Right atrium auricular region (tissue), 2 donors: Measurements from ENCODE around the gene NDEL1. TPM values are rescaled to one million over a fixed set of nuclear protein-coding genes. Genes with fewer than 3 reads are reported as not detected.

Experiments
- DNase-seq: peaks from one replicate; pipeline ENCODE4 v3.0.0-alpha.2; 2019; ENCODE audit warnings: low spot score
- H3K27ac ChIP-seq, 2 donors: fragments of 200-600 bp; sonication (generic); 1 replicate in 1 of 2; 2 replicates in 1 of 2; pipeline ENCODE4 v1.5.1; 2016 to 2019
- H3K27me3 ChIP-seq, 2 donors: fragments of 200-600 bp; sonication (generic); one replicate each; pipeline versions ENCODE4 v1.5.1 to v1.6.0; 2017 to 2019
- H3K36me3 ChIP-seq: fragments of 200-600 bp; sonication (generic); one replicate; pipeline ENCODE4 v1.5.1; 2016
- H3K4me1 ChIP-seq, 2 donors: fragments of 200-600 bp; sonication (generic); one replicate each; pipeline versions ENCODE4 v1.5.1 to v1.6.0; 2017 to 2019
- H3K4me3 ChIP-seq, 2 donors: fragments of 200-600 bp; sonication (generic); 1 replicate in 1 of 2; 2 replicates in 1 of 2; pipeline ENCODE4 v1.5.1; 2017 to 2019; ENCODE audit warnings: mild to moderate bottlenecking in 1 of 2, moderate library complexity in 1 of 2
- H3K9me3 ChIP-seq, 2 donors: fragments of 200-600 bp; sonication (generic); one replicate each; pipeline ENCODE4 v1.5.1; 2019
- total RNA-seq, 2 donors: library from RNA; depleted of rRNA; stranded (reverse); fragments of >200 nt; gene quantifications; one replicate each; pipeline ENCODE4 v1.1.0, GENCODE V29; 2016
- TF ChIP-seq, protein P1 (sequence below), 2 donors: fragments of 200-600 bp; sonication (generic); IDR thresholded peaks; one replicate each; pipeline ENCODE4 v1.5.1; 2019; ENCODE audit warnings: antibody characterized with exemption in 2 of 2

The NDEL1 gene
- total RNA-seq, 2 donors from 2014 or later = 34.9 to 38.7 TPM

- TF ChIP-seq, protein P1, sequence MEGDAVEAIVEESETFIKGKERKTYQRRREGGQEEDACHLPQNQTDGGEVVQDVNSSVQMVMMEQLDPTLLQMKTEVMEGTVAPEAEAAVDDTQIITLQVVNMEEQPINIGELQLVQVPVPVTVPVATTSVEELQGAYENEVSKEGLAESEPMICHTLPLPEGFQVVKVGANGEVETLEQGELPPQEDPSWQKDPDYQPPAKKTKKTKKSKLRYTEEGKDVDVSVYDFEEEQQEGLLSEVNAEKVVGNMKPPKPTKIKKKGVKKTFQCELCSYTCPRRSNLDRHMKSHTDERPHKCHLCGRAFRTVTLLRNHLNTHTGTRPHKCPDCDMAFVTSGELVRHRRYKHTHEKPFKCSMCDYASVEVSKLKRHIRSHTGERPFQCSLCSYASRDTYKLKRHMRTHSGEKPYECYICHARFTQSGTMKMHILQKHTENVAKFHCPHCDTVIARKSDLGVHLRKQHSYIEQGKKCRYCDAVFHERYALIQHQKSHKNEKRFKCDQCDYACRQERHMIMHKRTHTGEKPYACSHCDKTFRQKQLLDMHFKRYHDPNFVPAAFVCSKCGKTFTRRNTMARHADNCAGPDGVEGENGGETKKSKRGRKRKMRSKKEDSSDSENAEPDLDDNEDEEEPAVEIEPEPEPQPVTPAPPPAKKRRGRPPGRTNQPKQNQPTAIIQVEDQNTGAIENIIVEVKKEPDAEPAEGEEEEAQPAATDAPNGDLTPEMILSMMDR (IDR thresholded peaks at IDR 0.05) = no peak
- no peak for DNase-seq
- H3K9me3 ChIP-seq = no peaks in the 10 kb centered on the region
- H3K4me1 ChIP-seq = peaks cover 0 to 4% of the 10 kb centered on the region in 2 donors
- no peak overlapping the region for H3K4me3 ChIP-seq
- no peaks in the 10 kb centered on the region for H3K27me3 ChIP-seq
- no peak overlapping the region for H3K27ac ChIP-seq
- H3K36me3 ChIP-seq = no peaks in the 10 kb centered on the region
These were observed 24.8 kb upstream of the NDEL1 start for GRCh38 chr17:8410883-8411238.

DNA sequence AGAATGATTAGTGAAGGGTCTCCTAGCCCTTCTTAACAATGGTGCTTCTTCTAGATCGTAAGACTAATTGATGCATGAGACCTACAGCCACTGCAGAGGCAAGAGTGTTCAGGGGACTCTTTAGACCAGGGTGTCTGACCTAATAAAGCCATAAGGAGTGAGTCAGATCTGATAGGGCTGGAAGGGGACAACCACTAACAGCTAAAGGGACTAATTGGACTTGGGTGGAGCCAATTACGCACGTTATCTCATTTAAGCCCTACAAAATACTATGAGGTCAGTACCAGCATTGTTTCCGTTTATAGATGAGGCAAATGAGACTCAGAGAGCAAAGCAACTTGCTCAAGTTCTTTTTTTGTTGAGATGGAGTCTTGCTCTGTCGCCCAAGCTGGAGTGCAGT lies 23.6 kb upstream of the NDEL1 start:
- no peak overlapping the region for H3K4me3 ChIP-seq
- TF ChIP-seq, protein P1 (IDR thresholded peaks at IDR 0.05) = no peak
- no peak overlapping the region for H3K27ac ChIP-seq
- H3K4me1 ChIP-seq = peaks cover 0 to 4% of the 10 kb centered on the region in 2 donors
- DNase-seq = no peak
- no peaks in the 10 kb centered on the region for H3K36me3 ChIP-seq
- no peaks in the 10 kb centered on the region for H3K9me3 ChIP-seq
- no peaks in the 10 kb centered on the region for H3K27me3 ChIP-seq

DNA sequence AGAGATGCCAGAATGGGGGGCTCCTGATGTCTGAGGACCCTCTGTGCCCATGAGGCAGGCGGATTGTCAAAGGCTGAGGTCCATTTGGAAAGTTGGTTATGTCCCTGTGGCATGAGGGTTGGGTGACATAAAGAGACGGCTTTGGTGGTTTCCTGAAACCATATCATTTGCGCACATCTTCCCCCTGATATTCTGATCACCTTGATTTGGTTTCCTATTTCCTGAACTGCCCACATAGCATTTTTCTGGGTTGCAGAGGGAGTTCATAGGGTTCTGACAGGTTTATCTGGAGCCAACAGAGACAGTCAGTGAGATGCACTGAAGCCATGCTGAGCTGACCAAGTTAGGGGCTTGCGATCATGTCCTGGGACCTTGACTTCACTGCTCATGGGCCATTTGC lies 22.4 kb upstream of the NDEL1 start:
- Histone ChIP-seq H3K36me3 (no peaks in the 10 kb centered on the region), H3K27me3 (no peaks in the 10 kb centered on the region), H3K4me3 (no peak overlapping the region), H3K4me1 (peaks cover 0 to 4% of the 10 kb centered on the region in 2 donors), H3K9me3 (no peaks in the 10 kb centered on the region), H3K27ac (no peak overlapping the region)
- TF ChIP-seq, protein P1 (IDR thresholded peaks at IDR 0.05) = no peak
- no peak for DNase-seq

- no peak for DNase-seq
- no peak overlapping the region for H3K4me3 ChIP-seq
- H3K36me3 ChIP-seq = no peaks in the 10 kb centered on the region
- no peaks in the 10 kb centered on the region for H3K27me3 ChIP-seq
- H3K4me1 ChIP-seq = peaks cover 0 to 4% of the 10 kb centered on the region in 2 donors
- H3K9me3 ChIP-seq = no peaks in the 10 kb centered on the region
- TF ChIP-seq, protein P1 (IDR thresholded peaks at IDR 0.05) = no peak
- H3K27ac ChIP-seq = no peak overlapping the region
These were observed 21.7 kb upstream of the NDEL1 start for GRCh38 chr17:8413938-8414337.

DNA sequence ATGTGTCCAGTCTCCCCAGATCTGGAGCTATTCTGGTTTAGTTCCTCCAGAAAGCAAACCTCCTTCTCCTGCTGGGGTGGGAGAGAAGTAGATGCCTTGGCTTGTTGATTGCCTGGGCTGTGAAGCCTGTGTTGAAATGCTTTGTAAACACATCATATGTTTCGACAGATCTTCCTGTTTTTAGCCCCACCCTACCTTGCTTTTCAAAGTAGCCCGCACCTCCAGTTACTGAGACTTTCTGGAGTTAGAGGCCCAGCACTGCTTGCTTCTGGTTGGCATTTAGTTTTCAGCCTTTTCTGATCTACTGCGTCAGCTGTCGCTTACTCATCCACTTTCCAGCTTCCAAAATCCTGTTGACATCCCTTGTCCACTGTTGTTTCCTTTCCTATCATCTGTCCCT lies 17.9 kb upstream of the NDEL1 start:
- peak; percentile 30 for DNase-seq
- peaks cover 0 to 6% of the 10 kb centered on the region in 2 donors for H3K4me1 ChIP-seq
- H3K36me3 ChIP-seq = no peaks in the 10 kb centered on the region
- TF ChIP-seq, protein P1 (IDR thresholded peaks at IDR 0.05) = no peak
- H3K27ac ChIP-seq = no peak overlapping the region
- no peak overlapping the region for H3K4me3 ChIP-seq
- H3K9me3 ChIP-seq = no peaks in the 10 kb centered on the region
- H3K27me3 ChIP-seq = no peaks in the 10 kb centered on the region

- DNase-seq = no peak
- no peaks in the 10 kb centered on the region for H3K36me3 ChIP-seq
- TF ChIP-seq, protein P1 (IDR thresholded peaks at IDR 0.05) = no peak
- H3K27me3 ChIP-seq = no peaks in the 10 kb centered on the region
- no peaks in the 10 kb centered on the region for H3K9me3 ChIP-seq
- H3K4me1 ChIP-seq = peaks cover 0 to 6% of the 10 kb centered on the region in 2 donors
- H3K4me3 ChIP-seq = no peak overlapping the region
- H3K27ac ChIP-seq = no peak overlapping the region
These were observed 17.2 kb upstream of the NDEL1 start for GRCh38 chr17:8418471-8418870.
